NT2/D1 (cell line): ENCODE measurements around the gene ACAP2.

Source experiments
- DNase-seq: peaks from one replicate; pipeline ENCODE4 v3.0.0-alpha.2; 2011; ENCODE audit warnings: low read depth, low spot score
- H3K27me3 ChIP-seq: 2 replicates; pipeline ENCODE4 v1.6.0; 2011; ENCODE audit warnings: mild to moderate bottlenecking; ENCODE audit not compliant: insufficient read length, insufficient read depth
- H3K36me3 ChIP-seq: 2 replicates; pipeline ENCODE4 v1.6.1; 2011; ENCODE audit warnings: mild to moderate bottlenecking, low read length, mixed read lengths; ENCODE audit not compliant: insufficient read depth, insufficient read length
- H3K4me1 ChIP-seq: 2 replicates; pipeline ENCODE4 v1.5.1; 2011; ENCODE audit not compliant: insufficient read depth, insufficient read length
- H3K4me3 ChIP-seq: 2 replicates; pipeline ENCODE4 v1.5.1; 2011; ENCODE audit warnings: low read depth; ENCODE audit not compliant: insufficient read length
- H3K9ac ChIP-seq: 2 replicates; pipeline ENCODE4 v1.6.0; 2011; ENCODE audit warnings: low read depth; ENCODE audit not compliant: insufficient read length
- H3K9me3 ChIP-seq: 2 replicates; pipeline ENCODE4 v1.5.1; 2011; ENCODE audit warnings: mild to moderate bottlenecking, low read length; ENCODE audit not compliant: insufficient read depth
- SUZ12 ChIP-seq: IDR thresholded peaks from 2 replicates; pipeline ENCODE4 v1.6.1; 2011; ENCODE audit not compliant: insufficient read length, insufficient read depth; ENCODE audit errors: extremely low read depth
- YY1 ChIP-seq: IDR thresholded peaks from 2 replicates; pipeline ENCODE4 v1.6.1; 2011; ENCODE audit not compliant: insufficient read length, insufficient read depth
- ZNF274 ChIP-seq: IDR thresholded peaks from 2 replicates; pipeline ENCODE4 v1.6.1; 2011; ENCODE audit warnings: mild to moderate bottlenecking, low read depth, low read length

ACAP2 gene

GRCh38 chr3:195352895-195353488, 89.8 kb downstream of the ACAP2 start:
- no peak for DNase-seq
- no peak overlapping the region for H3K4me3 ChIP-seq
- no peaks in the 10 kb centered on the region for H3K9me3 ChIP-seq
- H3K27me3 ChIP-seq: no peaks in the 10 kb centered on the region
- TF ChIP-seq YY1: no peak
- no peak for TF ChIP-seq ZNF274
- no peak for TF ChIP-seq SUZ12
- H3K9ac ChIP-seq: no peak overlapping the region
- H3K36me3 ChIP-seq: no peaks in the 10 kb centered on the region
- H3K4me1 ChIP-seq: peaks cover 8% of the 10 kb centered on the region

- H3K9ac ChIP-seq: no peak overlapping the region
- H3K4me3 ChIP-seq: no peak overlapping the region
- no peaks in the 10 kb centered on the region for H3K9me3 ChIP-seq
- no peak for DNase-seq
- H3K36me3 ChIP-seq: no peaks in the 10 kb centered on the region
- H3K27me3 ChIP-seq: no peaks in the 10 kb centered on the region
- H3K4me1 ChIP-seq: no peaks in the 10 kb centered on the region
- TF ChIP-seq SUZ12 (no peak), YY1 (no peak), ZNF274 (no peak)
Measured at GRCh38 chr3:195348426-195349115, 94.2 kb downstream of the ACAP2 start.

- Histone ChIP-seq H3K9ac (no peak overlapping the region), H3K36me3 (no peaks in the 10 kb centered on the region), H3K4me1 (no peaks in the 10 kb centered on the region), H3K9me3 (no peaks in the 10 kb centered on the region), H3K4me3 (no peak overlapping the region), H3K27me3 (no peaks in the 10 kb centered on the region)
- TF ChIP-seq ZNF274 (no peak), SUZ12 (no peak), YY1 (no peak)
- DNase-seq: no peak
Measured at GRCh38 chr3:195337747-195338146, 105.1 kb downstream of the ACAP2 start.

GRCh38 chr3:195334967-195335366, 107.9 kb downstream of the ACAP2 start:
- H3K36me3 ChIP-seq: peaks cover 11% of the 10 kb centered on the region
- no peaks in the 10 kb centered on the region for H3K9me3 ChIP-seq
- H3K27me3 ChIP-seq: no peaks in the 10 kb centered on the region
- no peak for TF ChIP-seq ZNF274
- no peak for TF ChIP-seq SUZ12
- TF ChIP-seq YY1: no peak
- H3K9ac ChIP-seq: no peak overlapping the region
- DNase-seq: no peak
- H3K4me3 ChIP-seq: no peak overlapping the region
- H3K4me1 ChIP-seq: no peaks in the 10 kb centered on the region

- DNase-seq: no peak
- Histone ChIP-seq H3K4me1 (no peaks in the 10 kb centered on the region), H3K27me3 (no peaks in the 10 kb centered on the region), H3K4me3 (no peak overlapping the region), H3K9me3 (peaks cover 32% of the 10 kb centered on the region), H3K36me3 (peaks cover 21% of the 10 kb centered on the region), H3K9ac (no peak overlapping the region)
- TF ChIP-seq ZNF274 (no peak), YY1 (no peak), SUZ12 (no peak)
Measured at GRCh38 chr3:195319060-195319459, 123.8 kb downstream of the ACAP2 start.

- H3K27me3 ChIP-seq: no peaks in the 10 kb centered on the region
- DNase-seq: no peak
- H3K9ac ChIP-seq: no peak overlapping the region
- no peaks in the 10 kb centered on the region for H3K4me1 ChIP-seq
- H3K4me3 ChIP-seq: no peak overlapping the region
- no peaks in the 10 kb centered on the region for H3K36me3 ChIP-seq
- no peaks in the 10 kb centered on the region for H3K9me3 ChIP-seq
- TF ChIP-seq SUZ12 (no peak), ZNF274 (no peak), YY1 (no peak)
Measured at GRCh38 chr3:195312714-195313113, 130.1 kb downstream of the ACAP2 start.

GRCh38 chr3:195307711-195308110, 135.1 kb downstream of the ACAP2 start:
- no peak overlapping the region for H3K4me3 ChIP-seq
- no peaks in the 10 kb centered on the region for H3K27me3 ChIP-seq
- H3K36me3 ChIP-seq: peaks cover 2% of the 10 kb centered on the region
- no peak overlapping the region for H3K9ac ChIP-seq
- no peaks in the 10 kb centered on the region for H3K4me1 ChIP-seq
- no peak for DNase-seq
- H3K9me3 ChIP-seq: no peaks in the 10 kb centered on the region
- TF ChIP-seq SUZ12 (no peak), YY1 (no peak), ZNF274 (no peak)
